Measurements from ENCODE around the gene PIF1.
"Not testable (repeated sequence)": the region's sequence is repeated elsewhere in the genome, so short reads cannot be mapped to it uniquely, and the experiment has no call there.

Gene PIF1

DNA sequence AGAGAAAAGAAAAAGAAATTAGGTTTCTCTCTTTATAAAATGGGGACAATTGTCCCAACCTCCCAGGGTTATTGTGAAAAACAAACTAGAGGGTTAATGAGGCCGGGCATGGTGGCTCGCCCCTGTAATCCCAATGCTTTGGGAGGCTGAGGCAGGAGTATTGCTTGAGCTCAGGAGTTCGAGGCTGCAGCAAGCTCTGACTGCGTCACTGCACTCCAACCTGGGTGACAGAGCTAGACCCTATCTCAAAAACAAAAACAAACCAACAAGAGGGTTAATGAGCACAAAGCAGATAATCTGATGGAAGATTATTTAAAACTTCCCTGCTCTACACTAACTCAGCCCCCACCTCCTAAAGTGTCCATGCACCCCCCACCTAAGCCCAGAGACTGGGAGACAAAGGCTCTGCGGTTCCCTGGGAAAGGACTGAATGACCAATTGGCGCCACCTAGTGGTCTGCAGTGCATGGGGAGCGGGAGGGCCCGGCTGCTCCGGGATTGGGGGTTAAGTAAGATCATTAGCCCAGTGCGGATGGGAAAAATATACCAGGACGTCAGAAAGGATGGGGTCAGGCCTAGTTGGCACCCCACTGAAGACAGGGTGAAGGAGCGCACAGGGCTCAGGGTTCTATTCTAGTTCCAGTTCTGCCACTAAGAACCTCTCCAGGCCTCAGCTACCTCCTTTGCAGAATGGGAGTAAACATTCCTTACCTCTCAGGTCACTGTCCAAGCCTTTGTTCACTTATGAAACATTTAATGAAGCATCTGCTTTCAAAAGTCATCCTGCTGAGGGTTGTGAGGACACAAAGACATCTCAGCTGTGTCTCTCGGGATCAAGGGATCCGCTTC is 15.6 kb downstream of the PIF1 start:
- FAIRE-seq = peak; percentile 73

DNA sequence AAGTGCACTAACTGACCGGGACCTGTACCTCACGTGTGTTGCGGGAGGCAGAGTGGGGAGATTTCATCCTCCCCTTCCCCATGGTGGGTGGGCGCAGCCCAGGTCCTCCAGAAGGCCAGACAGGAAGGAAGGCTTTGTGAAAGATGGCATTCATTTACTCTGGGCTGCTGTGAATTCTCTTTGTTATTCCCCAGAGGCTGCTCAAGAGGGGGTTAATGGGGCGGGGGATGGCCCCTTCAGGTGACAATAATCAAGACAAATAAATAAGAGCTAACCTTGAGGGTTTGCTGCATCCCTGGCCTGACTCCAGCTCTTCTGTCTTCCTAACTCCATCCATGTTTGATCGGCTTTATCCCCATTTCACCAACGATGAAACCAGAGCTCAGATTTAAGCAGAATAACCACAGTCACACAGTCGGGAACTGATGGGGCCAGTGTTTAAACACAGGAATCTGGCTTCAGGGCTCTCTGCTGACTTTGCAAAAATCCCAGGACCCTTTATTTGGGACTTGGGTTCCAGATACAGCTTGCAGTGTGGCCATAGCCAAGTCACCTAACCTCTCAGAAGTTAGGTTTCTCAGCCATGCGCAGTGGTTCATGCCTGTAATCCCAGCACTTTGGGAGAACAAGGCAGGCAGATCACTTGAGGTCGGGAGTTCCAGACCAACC is 16.5 kb downstream of the PIF1 start:
- FAIRE-seq = no peak

DNA sequence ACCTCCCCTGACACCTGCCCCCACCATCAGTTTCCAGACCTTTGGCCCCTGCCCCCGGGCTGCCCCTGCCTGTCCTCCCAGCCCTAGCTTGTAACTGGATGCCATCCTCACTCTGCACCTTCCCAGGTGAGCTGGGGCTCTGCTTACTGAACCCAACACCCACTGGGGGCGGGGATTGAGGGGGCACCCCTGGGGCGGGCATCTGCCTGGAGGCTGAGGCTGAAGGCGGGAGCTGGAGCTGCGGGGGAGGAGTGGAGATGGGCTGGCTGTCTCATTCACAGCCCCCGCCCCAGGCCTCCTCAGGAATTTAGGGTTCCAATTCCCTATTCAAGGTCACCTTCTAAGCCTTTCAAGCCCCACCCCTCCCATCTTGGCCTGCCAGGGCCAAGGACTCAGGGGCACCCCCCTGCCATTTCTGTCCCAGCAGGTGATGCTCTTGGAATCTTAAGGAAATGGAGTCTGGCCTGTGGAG is 17.7 kb downstream of the PIF1 start:
- no peak for FAIRE-seq

DNA sequence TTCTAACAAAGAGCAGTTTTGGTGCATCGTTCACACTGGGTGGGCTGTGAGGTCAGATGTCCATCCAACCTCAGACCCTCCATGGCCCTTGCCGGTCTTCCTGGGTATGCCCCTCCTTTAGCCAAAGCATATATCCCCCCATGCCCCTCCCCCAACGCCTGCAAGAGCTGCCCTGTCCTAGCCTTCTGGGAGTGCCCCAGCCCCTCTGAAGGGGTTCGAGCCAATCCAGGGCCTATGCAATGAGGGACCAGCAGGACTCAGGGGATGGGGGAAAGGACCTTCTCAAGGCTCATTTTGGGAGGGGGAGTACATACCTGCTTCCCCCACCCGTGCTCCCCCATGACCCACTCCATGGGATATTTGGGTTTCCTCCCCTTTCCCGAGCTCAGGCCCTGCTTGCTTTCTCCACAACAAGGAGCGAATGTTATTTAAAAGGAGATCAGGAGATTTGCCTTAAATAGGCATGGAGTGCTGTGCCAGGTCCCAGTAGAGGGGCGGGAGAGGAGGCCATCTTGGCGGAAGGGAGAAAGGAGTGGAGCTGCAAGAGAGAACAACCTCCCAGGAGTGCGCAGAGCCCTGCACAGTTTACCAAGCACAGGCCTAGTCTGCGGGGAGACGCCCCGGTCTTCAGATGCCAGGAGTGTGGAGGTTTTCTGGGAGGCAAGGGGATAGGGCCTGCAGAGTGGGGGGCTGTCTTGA is 18.2 kb downstream of the PIF1 start:
- FAIRE-seq = no peak

DNA sequence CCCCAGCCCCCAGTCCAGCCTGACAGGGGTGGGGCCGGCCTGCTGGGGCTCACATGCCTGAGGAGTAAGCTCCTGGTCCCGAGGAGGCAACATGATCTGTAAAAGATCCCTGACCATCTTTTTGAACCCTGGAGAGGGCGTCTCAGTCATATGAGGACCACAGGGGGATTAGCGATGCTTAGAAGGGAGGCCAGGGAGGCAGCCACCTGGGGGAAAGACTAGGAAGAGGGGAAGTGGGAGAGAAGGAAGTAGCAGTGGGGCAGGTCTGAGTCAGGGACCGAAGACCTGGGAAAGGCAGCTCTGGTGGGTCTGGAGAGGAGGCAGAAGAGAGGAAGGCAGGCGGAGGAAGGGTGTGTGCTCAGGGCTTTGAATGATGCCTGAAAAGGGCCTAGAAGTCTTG is 18.9 kb downstream of the PIF1 start:
- no peak for FAIRE-seq

DNA sequence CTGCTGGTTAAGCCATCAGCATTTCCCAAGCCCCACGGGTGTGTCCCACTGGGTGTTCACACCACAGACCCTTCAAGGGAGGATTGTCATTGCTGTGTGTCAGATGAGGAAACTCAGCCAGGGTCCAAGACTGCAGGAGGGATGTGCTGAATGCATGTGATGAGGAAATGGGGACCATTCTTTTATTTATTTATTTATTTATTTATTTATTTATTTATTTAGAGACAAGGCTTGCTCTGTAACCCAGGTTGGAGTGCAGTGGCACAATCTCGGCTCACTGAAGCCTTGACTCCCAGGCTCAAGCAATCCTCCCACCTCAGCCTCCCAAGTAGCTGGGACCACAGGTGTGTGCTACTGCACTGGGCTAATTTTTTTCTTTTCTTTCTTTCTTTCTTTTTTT is 20.8 kb downstream of the PIF1 start:
- FAIRE-seq = no peak

DNA sequence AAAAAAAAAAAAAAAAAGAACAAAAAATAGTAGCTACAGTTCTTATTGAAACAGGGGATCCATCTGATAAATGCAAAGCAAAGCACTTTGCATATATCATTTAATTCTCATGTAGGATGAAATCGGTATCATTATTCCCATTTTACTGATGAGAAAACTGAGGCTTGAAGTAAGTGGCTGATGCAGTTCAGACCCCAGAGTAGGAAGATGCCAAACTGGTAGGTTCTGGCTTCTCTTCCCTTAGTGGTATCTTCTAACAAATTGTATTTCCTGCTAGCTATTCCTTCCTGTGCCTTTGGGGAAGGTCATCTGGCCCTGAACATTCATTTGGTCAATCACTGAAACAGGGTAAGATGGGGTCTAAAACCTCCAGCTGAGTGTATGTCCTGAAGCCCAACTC is 21.9 kb downstream of the PIF1 start:
- FAIRE-seq = no peak

DNA sequence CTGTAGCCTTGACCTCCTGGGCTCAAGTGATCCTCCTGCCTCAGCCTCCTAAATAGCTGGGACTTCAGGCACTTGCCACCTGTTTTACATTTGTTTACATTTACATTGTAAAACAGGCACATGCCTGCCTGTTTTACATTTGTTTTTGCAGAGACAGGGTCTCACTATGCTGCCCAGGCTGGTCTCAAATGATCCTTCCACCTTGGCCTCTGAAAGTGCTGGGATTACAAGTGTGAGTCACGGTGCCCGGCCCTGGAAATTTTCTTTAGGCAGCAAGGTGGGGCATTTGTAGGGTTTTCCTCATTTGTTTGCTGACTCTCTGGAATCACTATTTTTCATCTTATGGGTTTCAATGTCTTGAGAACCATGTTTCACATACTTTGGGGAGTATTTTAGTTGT is 25.0 kb downstream of the PIF1 start:
- FAIRE-seq = no peak

DNA sequence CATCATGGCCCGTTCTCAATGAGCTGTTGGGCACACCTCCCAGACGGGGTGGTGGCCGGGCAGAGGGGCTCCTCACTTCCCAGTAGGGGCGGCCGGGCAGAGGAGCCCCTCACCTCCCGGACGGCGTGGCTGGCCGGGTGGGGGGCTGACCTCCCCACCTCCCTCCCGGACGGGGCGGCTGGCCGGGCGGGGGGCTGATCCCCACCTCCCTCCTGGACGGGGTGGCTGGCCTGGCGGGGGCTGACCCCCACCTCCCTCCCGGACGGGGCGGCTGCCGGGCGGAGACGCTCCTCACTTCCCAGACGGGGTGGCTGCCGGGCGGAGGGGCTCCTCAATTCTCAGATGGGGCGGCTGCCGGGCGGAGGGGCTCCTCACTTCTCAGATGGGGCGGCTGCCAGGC is 26.5 kb downstream of the PIF1 start:
- FAIRE-seq = not testable (repeated sequence)

DNA sequence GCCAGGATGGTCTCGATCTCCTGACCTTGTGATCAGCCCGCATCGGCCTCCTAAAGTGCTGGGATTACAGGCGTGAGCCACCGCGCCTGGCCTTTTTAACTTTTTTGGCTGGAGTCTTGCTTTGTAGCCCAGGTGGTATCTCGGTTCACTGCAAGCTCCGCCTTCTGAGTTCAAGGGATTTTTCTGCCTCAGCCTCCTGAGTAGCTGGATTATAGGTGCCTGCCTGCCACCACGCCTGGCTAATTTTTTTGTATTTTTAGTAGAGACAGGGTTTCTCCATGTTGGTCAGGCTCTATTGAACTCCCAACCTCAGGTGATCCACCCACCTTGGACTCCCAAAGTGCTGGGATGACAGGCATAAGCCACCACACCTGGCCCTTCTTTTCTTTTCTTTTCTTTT is 29.5 kb downstream of the PIF1 start:
- not testable (repeated sequence) for FAIRE-seq

DNA sequence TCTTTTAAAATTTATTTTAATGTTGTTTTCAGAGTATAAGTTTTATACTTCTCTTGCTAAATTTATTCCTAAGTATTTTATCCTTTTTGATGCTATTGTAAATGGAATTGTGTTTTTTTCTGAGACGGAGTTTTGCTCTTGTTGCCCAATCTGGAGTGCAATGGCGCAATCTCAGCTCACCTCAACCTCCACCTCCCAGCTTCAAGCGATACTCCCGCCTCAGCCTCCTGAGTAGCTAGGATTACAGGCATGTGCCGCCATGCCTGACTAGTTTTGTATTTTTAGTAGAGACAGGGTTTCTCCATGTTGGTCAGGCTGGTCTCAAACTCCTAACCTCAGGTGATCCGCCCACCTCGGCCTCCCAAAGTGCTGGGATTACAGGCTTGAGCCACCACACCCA is 30.1 kb downstream of the PIF1 start:
- FAIRE-seq = not testable (repeated sequence)

DNA sequence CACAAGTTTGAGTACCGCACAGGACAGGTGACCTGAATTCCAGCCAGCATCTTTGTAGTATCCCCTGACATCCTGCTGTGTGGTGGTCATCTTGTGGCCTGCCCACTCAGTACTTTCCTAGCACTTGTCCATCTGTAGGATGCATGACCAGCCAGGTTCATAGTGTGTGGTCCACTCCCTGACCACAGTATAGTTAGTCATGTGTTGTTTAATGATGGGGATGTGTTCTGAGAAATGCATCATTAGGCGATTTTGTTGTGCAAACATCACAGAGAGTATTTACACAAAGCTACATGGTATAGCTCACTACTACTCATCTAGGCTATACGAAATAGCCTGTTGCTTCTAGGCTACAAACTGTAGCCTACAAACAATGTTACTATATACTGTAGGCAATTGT is 33.2 kb downstream of the PIF1 start:
- no peak for FAIRE-seq

DNA sequence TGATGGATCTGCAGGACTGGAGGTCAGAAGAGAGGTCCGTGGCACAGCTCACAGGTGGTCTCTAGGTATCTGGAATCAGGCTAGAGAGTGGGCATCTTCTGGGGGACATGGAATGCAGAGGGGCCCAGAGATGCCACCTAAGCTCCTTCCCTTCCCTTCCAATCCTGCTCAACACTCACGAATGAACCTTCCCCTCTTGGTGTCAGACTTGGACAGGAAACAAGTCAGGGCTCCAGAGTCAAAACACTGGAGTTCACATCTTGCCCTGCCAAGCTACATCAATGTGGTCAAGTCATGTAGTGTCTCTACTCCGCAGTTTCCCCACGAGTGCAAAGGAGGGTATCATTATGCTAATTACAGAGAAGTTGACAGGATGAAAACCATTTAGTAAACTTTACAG is 34.0 kb downstream of the PIF1 start:
- no peak for FAIRE-seq

DNA sequence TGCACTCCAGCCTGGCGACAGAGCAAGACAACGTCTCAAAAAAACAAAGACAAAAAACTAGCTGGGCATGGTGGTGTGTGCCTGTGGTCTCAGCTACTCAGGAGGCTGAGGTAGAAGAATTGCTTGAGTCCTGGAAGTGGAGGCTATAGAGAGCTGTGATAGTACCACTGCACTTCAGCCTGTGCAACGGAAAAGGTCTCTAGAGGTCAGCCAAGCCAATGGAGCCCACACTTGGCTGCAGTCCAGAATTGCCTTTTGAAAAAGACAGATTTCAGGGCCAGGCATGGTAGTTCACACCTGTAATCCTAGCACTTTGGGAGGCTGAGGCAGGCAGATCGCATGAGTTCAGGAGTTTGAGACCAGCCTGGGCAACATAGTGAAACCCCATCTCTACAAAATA is 41.7 kb downstream of the PIF1 start:
- FAIRE-seq = no peak

DNA sequence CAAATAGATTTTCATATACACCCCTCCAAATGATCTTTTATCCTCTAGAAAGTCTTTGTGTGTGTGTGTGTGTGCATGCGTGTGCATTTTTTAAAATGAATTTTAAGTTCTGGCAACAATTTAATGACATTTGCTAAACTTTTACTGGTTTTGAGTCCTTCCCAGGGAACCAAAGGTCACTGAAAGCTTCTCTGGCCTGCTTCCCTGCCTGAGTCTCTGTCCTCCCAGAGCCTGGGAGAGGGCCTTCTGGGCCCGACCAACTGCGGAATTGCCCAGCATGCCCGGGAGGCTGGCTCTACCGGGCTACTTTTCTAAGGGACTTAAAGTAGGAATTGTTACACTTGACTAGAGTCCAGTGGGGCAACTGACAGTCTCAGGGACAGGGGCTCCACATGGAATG is 42.7 kb downstream of the PIF1 start:
- FAIRE-seq = no peak

DNA sequence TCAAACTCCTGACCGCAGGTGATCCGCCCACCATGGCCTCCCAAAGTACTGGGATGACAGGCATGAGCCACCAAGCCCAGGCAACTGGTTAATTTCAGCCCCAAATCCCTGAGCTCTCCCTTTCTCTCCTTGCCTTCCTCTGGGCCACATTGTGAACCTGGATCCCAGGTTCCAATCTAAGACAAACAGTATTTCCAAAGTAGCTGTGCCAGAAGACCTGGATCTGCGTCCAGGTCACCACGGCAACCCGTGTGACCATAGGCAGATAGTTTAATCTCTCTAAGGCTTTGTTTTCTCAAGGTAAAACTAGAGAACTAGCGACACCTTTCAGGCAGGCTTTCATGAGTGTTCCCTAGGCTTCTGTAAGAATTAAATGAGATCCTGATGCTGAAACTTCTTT is 44.1 kb downstream of the PIF1 start:
- no peak for FAIRE-seq

DNA sequence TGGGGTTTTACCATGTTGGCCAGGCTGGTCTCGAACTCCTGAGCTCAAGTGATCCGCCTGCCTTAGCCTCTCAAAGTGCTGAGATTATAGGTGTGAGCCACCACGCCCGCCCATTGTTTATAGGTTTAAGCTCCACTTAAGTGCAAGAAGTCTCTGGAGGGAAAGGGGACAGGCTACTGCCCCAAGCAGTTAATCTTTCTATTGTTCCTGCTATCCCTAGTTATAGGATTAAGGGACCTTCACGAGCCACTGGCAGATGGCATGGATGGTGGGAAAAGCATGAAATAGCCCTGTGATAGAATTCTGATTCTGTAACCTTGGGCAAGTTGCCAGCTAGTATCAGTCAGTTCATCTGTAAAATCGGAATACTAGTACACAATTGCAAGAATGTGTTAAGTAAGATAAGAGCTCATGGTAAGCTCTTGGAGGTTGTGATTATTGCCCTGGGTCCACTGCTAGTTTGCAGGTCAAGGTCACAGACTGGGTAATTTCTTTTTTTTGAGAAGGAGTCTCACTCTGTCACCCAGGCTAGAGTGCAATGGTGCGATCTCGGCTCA is 44.8 kb downstream of the PIF1 start:
- FAIRE-seq = no peak

DNA sequence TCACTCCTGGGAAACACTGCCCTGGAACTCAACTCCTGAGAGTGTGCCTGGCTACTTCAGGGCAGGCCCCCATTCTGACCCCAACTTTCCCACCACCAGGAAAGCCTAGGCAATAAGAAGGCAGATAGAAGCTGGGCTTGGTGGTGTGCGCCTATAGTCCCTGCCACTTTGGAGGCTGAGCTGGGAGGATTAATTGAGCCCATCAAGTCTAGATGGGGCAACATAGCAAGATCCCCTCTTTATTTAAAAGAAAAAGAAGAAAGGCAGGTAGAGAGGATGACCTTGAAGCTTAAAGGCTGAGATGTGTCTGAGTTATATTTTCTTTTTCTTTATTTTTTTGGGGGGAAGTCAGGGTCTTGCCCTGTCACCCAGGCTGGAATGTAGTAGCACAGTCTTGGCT is 45.8 kb downstream of the PIF1 start:
- FAIRE-seq = no peak

DNA sequence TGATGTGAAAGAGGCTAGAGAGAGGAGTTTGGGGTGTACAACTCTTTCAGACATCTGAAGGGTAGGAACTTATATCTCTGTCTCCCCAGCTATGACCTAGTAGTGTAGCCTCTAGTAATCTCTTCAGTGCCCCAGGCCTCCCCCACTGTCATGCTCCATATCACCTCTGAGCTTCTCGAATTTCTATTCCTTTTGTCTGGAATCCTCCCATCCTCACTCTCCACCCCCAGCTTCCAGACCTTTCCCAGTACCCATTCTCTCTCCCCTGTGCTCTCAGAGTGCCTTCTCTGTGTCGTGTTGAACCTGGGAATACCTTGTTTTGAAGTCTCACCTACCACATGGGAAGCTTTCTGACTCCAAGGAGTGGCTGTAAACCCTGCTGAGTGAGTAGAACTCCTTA is 46.4 kb downstream of the PIF1 start:
- FAIRE-seq = no peak

DNA sequence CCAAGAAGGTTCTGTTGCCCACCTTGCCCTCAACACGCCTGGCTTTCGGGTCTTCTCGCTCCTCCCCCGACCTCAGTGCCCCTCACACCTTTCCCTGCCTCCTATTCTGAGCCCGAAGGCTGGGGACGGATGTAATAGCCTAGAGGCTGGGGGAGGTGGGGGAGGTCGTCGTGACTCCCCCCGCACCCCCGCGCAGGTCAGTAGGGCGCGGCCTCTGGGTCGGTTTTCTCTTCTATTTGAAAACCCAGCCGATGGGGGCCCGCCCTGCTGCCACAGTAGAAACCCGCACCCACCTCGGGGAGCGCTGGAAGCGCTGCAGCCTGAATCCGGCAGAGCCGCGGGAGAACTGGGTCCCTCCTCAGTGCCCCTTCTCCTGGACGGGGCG is 49.1 kb downstream of the PIF1 start:
- no peak for FAIRE-seq

DNA sequence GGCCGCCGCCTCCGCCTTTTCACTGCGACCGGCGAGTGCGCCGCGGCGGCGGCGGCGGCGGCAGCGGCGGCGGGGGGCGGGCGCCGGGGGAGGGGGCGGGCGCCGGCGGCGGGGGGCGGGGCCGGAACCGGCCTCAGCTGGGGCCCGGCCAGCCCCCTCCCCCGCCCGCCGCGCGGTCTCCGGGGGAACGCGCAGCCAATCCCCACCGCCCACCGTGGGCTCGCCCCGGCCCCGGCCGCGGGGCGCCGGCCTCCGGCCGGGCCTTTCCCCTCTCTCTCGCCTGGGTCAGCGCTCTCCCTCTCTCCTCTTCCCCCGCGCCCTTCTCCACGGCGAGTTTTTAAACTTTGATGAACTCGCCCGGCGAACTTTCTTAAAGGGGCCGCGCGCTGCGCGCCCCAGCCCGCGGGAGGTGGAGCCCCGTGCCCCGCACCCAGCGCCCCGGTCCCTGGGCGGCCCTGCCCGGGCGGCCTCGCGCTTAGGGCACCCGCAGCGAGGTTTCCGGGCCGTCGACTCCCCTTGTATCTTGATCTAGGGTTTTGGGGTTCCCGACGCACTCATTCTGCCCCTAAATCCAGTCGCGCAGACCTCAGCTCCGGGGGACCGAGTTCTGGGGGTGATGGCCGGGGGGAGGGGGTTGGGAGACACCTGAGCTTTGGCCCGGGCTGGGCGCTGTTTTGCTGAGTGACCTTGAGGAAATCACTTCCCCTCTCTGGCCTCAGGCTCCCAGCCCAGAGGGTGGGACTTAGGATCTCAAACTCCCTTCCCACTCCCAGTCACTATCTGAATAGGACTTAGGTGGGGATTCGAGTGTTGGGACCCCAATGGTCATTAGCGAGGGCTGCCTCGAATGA is 49.7 kb downstream of the PIF1 start, which contains the start of gene RBPMS2:
Gene RBPMS2 (minus strand): TSS at position 39 of the 851 bp plus-strand sequence. CDS start 270 bp downstream, outside the sequence.
- no peak for FAIRE-seq

Data from G401.6 (cell line).